Panc1 (cell line): ENCODE results near the gene PPP1R27. TPM values are rescaled to one million over a fixed set of nuclear protein-coding genes. Genes with fewer than 3 reads are reported as not detected.

ENCODE experiments used
- ATAC-seq: fragments of 200-7000 bp; cut with Tn5 transposase; 2 replicates; pipeline ENCODE4 v1.9.1; 2020; ENCODE audit warnings: mild to moderate bottlenecking, moderate library complexity
- BruUV-seq: library from RNA; stranded (reverse); fragments of 400-500 nt; replicated peaks from 2 replicates; lab custom pipeline; 2021; lab: Mats Ljungman, UMichigan
- CTCF ChIA-PET: fragments of 300-600 bp; sonication (Branson Sonifier 250); formaldehyde crosslinking; loops from one replicate; lab custom pipeline; 2022; ENCODE audit warnings: antibody characterized with exemption; lab: Charles Lee
- POLR2A ChIA-PET: fragments of 300-600 bp; sonication (Branson Sonifier 250); formaldehyde crosslinking; loops from one replicate; lab custom pipeline; 2022; ENCODE audit warnings: antibody characterized with exemption; lab: Charles Lee
- DNase-seq: peaks from one replicate; pipeline ENCODE4 v3.0.0-alpha.2; 2010; ENCODE audit warnings: low read depth, low spot score
- H3K27ac ChIP-seq: 2 replicates; pipeline ENCODE4 v1.5.1; 2011; ENCODE audit warnings: mild to moderate bottlenecking, low read length, inconsistent platforms
- H3K27me3 ChIP-seq: fragments of 200-500 bp; sonication (Bioruptor generic); 2 replicates; pipeline ENCODE4 v1.6.0; 2014; ENCODE audit warnings: low read length, inconsistent platforms; ENCODE audit not compliant: control insufficient read depth, insufficient read depth
- H3K36me3 ChIP-seq: fragments of 200-500 bp; sonication (Bioruptor generic); 2 replicates; pipeline ENCODE4 v1.5.1; 2014; ENCODE audit warnings: inconsistent platforms, mild to moderate bottlenecking, low read length, moderate library complexity; ENCODE audit not compliant: control insufficient read depth, insufficient read depth
- H3K4me1 ChIP-seq: 2 replicates; pipeline ENCODE4 v1.5.1; 2011; ENCODE audit warnings: inconsistent platforms, mild to moderate bottlenecking, low read length, moderate library complexity; ENCODE audit not compliant: control insufficient read depth, insufficient read depth
- H3K4me3 ChIP-seq, 2 experiments: 2 replicates each; pipeline ENCODE4 v1.5.1; 2011 to 2012; ENCODE audit warnings: low read depth in 2 of 2, low read length in 2 of 2, mild to moderate bottlenecking in 2 of 2, inconsistent platforms in 1 of 2, moderate library complexity in 1 of 2
- H3K9me3 ChIP-seq: fragments of 200-500 bp; sonication (Bioruptor generic); 2 replicates; pipeline ENCODE4 v1.5.1; 2014; ENCODE audit warnings: low read depth, mild to moderate bottlenecking, inconsistent platforms, low read length, moderate library complexity; ENCODE audit not compliant: control insufficient read depth, insufficient read depth
- POLR2AphosphoS5 ChIP-seq: IDR thresholded peaks from 2 replicates; pipeline ENCODE4 v1.6.1; 2012; ENCODE audit warnings: mild to moderate bottlenecking, low read depth, low read length, moderate library complexity
- SIN3A ChIP-seq: IDR thresholded peaks from 2 replicates; pipeline ENCODE4 v1.6.1; 2012; ENCODE audit warnings: low read depth, mild to moderate bottlenecking, low read length, moderate library complexity, borderline replicate concordance; ENCODE audit not compliant: insufficient read depth
- in situ Hi-C: cut with HindIII; loops from 2 replicates; pipeline ENCODE4 v1.10.0; 2016; ENCODE audit warnings: low sequenced_read_pairs, low pct_unique_long_range_greater_than_20kb
- intact Hi-C: fragments of 100-400 bp; cut with micrococcal nuclease; formaldehyde crosslinking; loops from one replicate; pipeline ENCODE4 v1.10.0; 2022; ENCODE audit not compliant: unreplicated experiment
- total RNA-seq: library from RNA; stranded (reverse); gene quantifications from one replicate; pipeline ENCODE4 v1.2.1, GENCODE V29; 2021; ENCODE audit not compliant: unreplicated experiment
- TF ChIP-seq, protein P1 (sequence below), 2 experiments: IDR thresholded peaks; 2 replicates each; pipeline ENCODE4 v1.6.1; 2011 to 2012; ENCODE audit warnings: low read depth in 2 of 2, control low read depth in 1 of 2, low read length in 1 of 2, mild to moderate bottlenecking in 1 of 2, moderate library complexity in 1 of 2; ENCODE audit not compliant: insufficient read depth in 1 of 2

PPP1R27 gene
- total RNA-seq, 1 experiment from 2014 or later: not detected

- intact Hi-C loops: no loop called here
- DNase-seq (no peak), ATAC-seq (peak; percentile 92)
- Histone ChIP-seq H3K4me1 (peaks cover 14% of the 10 kb centered on the region), H3K27ac (peak within 1 kb of the TSS; percentile 91), H3K4me3 (peak within 1 kb of the TSS; percentile 77 to 84), H3K9me3 (no peaks in the 10 kb centered on the region), H3K36me3 (no peaks in the 10 kb centered on the region; the same call in 1 of the 2 replicates), H3K27me3 (no peaks in the 10 kb centered on the region)
- in situ Hi-C loops: no loop called here
- ChIA-PET POLR2A (interaction anchor here (0.7 to 0.9 kb wide), 2 partner anchors 27 to 98 kb away, joined by 3 read pairs; no protein-coding TSS in a partner anchor), CTCF (no interaction called here)
- TF ChIP-seq SIN3A: peak; percentile 75; the same call in 1 of the 2 replicates
- TF ChIP-seq, protein P1, sequence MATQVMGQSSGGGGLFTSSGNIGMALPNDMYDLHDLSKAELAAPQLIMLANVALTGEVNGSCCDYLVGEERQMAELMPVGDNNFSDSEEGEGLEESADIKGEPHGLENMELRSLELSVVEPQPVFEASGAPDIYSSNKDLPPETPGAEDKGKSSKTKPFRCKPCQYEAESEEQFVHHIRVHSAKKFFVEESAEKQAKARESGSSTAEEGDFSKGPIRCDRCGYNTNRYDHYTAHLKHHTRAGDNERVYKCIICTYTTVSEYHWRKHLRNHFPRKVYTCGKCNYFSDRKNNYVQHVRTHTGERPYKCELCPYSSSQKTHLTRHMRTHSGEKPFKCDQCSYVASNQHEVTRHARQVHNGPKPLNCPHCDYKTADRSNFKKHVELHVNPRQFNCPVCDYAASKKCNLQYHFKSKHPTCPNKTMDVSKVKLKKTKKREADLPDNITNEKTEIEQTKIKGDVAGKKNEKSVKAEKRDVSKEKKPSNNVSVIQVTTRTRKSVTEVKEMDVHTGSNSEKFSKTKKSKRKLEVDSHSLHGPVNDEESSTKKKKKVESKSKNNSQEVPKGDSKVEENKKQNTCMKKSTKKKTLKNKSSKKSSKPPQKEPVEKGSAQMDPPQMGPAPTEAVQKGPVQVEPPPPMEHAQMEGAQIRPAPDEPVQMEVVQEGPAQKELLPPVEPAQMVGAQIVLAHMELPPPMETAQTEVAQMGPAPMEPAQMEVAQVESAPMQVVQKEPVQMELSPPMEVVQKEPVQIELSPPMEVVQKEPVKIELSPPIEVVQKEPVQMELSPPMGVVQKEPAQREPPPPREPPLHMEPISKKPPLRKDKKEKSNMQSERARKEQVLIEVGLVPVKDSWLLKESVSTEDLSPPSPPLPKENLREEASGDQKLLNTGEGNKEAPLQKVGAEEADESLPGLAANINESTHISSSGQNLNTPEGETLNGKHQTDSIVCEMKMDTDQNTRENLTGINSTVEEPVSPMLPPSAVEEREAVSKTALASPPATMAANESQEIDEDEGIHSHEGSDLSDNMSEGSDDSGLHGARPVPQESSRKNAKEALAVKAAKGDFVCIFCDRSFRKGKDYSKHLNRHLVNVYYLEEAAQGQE (IDR thresholded peaks at IDR 0.05; ENCODE audit: insufficient read depth in 1 of 2, low read depth in 2 of 2, low read length in 1 of 2): no peak
- TF ChIP-seq POLR2AphosphoS5: peak; percentile 79
- TSS peak; percentile 96 for BruUV-seq
Observed at GRCh38 chr17:81833160-81833920, 1.5 kb downstream of the PPP1R27 start, which contains the start of gene MCRIP1. Gene MCRIP1, minus strand, starts transcription at chr17:81833291. Its CDS starts 8,785 bp downstream, at chr17:81824506.

DNA sequence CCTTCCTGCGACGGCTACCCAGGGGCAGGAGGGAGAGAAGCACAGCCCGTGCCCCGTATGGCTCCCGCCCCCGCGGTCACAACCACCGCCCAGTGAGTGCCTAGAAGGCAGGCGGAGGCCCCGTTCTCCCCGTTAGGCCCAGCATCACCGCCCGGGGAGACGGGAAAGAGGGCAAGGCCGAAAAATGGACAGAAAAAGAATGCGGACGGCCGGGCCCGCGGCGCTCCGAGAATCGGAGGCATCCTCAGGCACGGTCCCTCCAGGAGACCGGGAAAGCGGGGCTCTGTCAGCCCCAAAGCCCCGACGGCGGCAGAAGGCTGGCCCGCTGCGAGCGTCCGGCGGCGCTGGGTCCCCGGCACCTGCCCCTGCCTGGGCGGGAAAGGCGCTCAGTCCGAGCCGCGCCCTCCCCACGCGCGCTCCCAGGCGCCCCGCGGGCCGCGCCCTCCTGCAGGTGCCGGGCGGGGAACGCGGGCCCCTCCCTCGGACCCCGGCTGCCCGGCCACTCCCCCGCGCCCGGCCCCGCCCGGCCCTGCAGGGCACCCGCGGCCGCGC, 2.2 kb downstream of the PPP1R27 start:
- Histone ChIP-seq H3K9me3 (no peaks in the 10 kb centered on the region), H3K4me1 (peaks cover 18% of the 10 kb centered on the region), H3K27me3 (no peaks in the 10 kb centered on the region), H3K4me3 (peak overlapping the region; percentile 77 to 84), H3K36me3 (no peaks in the 10 kb centered on the region; the same call in 1 of the 2 replicates), H3K27ac (peak overlapping the region; percentile 86)
- ChIA-PET POLR2A (interaction anchor here (0.9 kb wide), 1 partner anchor 98 kb away, joined by 3 read pairs; no protein-coding TSS in a partner anchor), CTCF (no interaction called here)
- no TSS peak for BruUV-seq
- in situ Hi-C loops (no loop called here), intact Hi-C loops (no loop called here)
- no peak for DNase-seq
- TF ChIP-seq, protein P1 (IDR thresholded peaks at IDR 0.05; ENCODE audit: insufficient read depth in 1 of 2, low read depth in 2 of 2, low read length in 1 of 2): no peak
- TF ChIP-seq SIN3A: peak; percentile 43
- ATAC-seq: peak; percentile 47
